CD14-positive monocyte (primary cell): Measurements from ENCODE around the gene RABL6. TPM values are rescaled to one million over a fixed set of nuclear protein-coding genes. Genes with fewer than 3 reads are reported as not detected.

ENCODE experiments used
- DNase-seq, 3 donors: peaks; one replicate each; pipeline ENCODE4 v3.0.0-alpha.2; 2011 to 2022
- H2AFZ ChIP-seq: 2 replicates; pipeline ENCODE4 v1.6.0; 2012; ENCODE audit warnings: mild to moderate bottlenecking, low read depth, low read length, inconsistent platforms; ENCODE audit not compliant: insufficient read depth, poor library complexity, severe bottlenecking
- H3K27ac ChIP-seq, 2 donors: 1 replicate in 1 of 2; 2 replicates in 1 of 2; pipeline ENCODE4 v1.5.1; 2012 to 2013; ENCODE audit warnings: low read length in 2 of 2, control low read depth in 1 of 2, inconsistent platforms in 1 of 2, low read depth in 1 of 2, mild to moderate bottlenecking in 1 of 2
- H3K27me3 ChIP-seq, 2 donors: one replicate each; pipeline versions ENCODE4 v1.6.0 to v1.6.1; 2011 to 2013; ENCODE audit warnings: low read length in 2 of 2; ENCODE audit not compliant: control insufficient read depth in 2 of 2, insufficient read depth in 2 of 2
- H3K36me3 ChIP-seq, 2 donors: replicated peaks in 1 of 2; 1 replicate in 1 of 2; 2 replicates in 1 of 2; pipeline versions ENCODE4 v1.5.1 to v1.6.1; 2012 to 2013; ENCODE audit warnings: low read length in 2 of 2, control low read depth in 1 of 2, inconsistent platforms in 1 of 2, mild to moderate bottlenecking in 1 of 2; ENCODE audit not compliant: insufficient read depth in 2 of 2, control insufficient read depth in 1 of 2
- H3K4me1 ChIP-seq, 2 donors: 1 replicate in 1 of 2; 2 replicates in 1 of 2; pipeline versions ENCODE4 v1.5.1 to v1.6.1; 2012 to 2013; ENCODE audit warnings: low read length in 2 of 2, control low read depth in 1 of 2, inconsistent platforms in 1 of 2, mild to moderate bottlenecking in 1 of 2, moderate library complexity in 1 of 2; ENCODE audit not compliant: insufficient read depth in 2 of 2, control insufficient read depth in 1 of 2
- H3K4me2 ChIP-seq: replicated peaks from 2 replicates; pipeline ENCODE3; 2012; ENCODE audit warnings: low read length, moderate library complexity, mild to moderate bottlenecking; ENCODE audit not compliant: poor library complexity, severe bottlenecking; ENCODE audit errors: extremely low read depth
- H3K4me3 ChIP-seq, 3 experiments: fragments of 200-600 bp in 1 of 3; sonication (generic) in 1 of 3; replicated peaks in 1 of 3; 1 replicate in 2 of 3; 2 replicates in 1 of 3; pipeline ENCODE4 v1.5.1; 2011 to 2013; ENCODE audit warnings: low read length in 3 of 3, mild to moderate bottlenecking in 3 of 3, control low read depth in 2 of 3, low read depth in 2 of 3, inconsistent platforms in 1 of 3, moderate library complexity in 1 of 3
- H3K79me2 ChIP-seq: 2 replicates; pipeline ENCODE4 v1.6.0; 2012; ENCODE audit warnings: mild to moderate bottlenecking, control low read depth, inconsistent platforms, low read length, moderate library complexity; ENCODE audit not compliant: insufficient read depth
- H3K9ac ChIP-seq: 2 replicates; pipeline ENCODE4 v1.6.0; 2017; ENCODE audit warnings: low read length, mild to moderate bottlenecking; ENCODE audit not compliant: insufficient read depth, poor library complexity, severe bottlenecking
- H3K9me3 ChIP-seq, 2 donors: replicated peaks in 1 of 2; 1 replicate in 1 of 2; 2 replicates in 1 of 2; pipeline versions ENCODE4 v1.5.1 to v1.6.1; 2012 to 2013; ENCODE audit warnings: low read length in 2 of 2, control low read depth in 1 of 2; ENCODE audit not compliant: control insufficient read depth in 1 of 2, insufficient read depth in 1 of 2
- H4K20me1 ChIP-seq: 2 replicates; pipeline ENCODE4 v1.6.0; 2012; ENCODE audit warnings: mild to moderate bottlenecking, low read length, control low read depth, moderate library complexity; ENCODE audit not compliant: insufficient read depth
- H3K27ac Mint-ChIP-seq, 7 donors: one replicate each; pipeline ENCODE4 v1.8.0; 2020; ENCODE audit warnings: mild to moderate bottlenecking in 7 of 7, mixed read lengths in 7 of 7, moderate library complexity in 6 of 7, inconsistent platforms in 2 of 7
- H3K27me3 Mint-ChIP-seq, 3 donors: one replicate each; pipeline ENCODE4 v1.8.0; 2021 to 2022; ENCODE audit warnings: low read depth in 3 of 3, mild to moderate bottlenecking in 3 of 3, mixed read lengths in 3 of 3, moderate library complexity in 3 of 3, inconsistent platforms in 1 of 3
- H3K36me3 Mint-ChIP-seq, 2 donors: one replicate each; pipeline ENCODE4 v1.8.0; 2020; ENCODE audit warnings: mixed read lengths in 2 of 2, inconsistent platforms in 1 of 2, mild to moderate bottlenecking in 1 of 2
- H3K4me1 Mint-ChIP-seq: one replicate; pipeline ENCODE4 v1.8.0; 2020; ENCODE audit warnings: mild to moderate bottlenecking, mixed read lengths
- H3K4me3 Mint-ChIP-seq, 2 donors: one replicate each; pipeline ENCODE4 v1.8.0; 2020; ENCODE audit warnings: mild to moderate bottlenecking in 2 of 2, mixed read lengths in 2 of 2, moderate library complexity in 1 of 2
- H3K9me3 Mint-ChIP-seq, 7 donors: one replicate each; pipeline ENCODE4 v1.8.0; 2020 to 2022; ENCODE audit warnings: mixed read lengths in 7 of 7, mild to moderate bottlenecking in 6 of 7, moderate library complexity in 6 of 7, inconsistent platforms in 2 of 7
- CTCF ChIP-seq: fragments of 200-600 bp; IDR thresholded peaks from one replicate; pipeline ENCODE4 v1.8.0; 2022; ENCODE audit warnings: antibody characterized with exemption, mild to moderate bottlenecking
- WGBS: methylation state at CpG from one replicate; pipeline ENCODE4 v1.1.5; 2013; ENCODE audit warnings: missing lambda C conversion rate; ENCODE audit not compliant: insufficient coverage; 5-methylcytosine and 5-hydroxymethylcytosine counted together
- intact Hi-C, 2 donors: fragments of 100-400 bp; cut with micrococcal nuclease; formaldehyde crosslinking; loops; one replicate each; pipeline versions ENCODE4 v1.15.0 to v1.15.1; 2023
- polyA plus RNA-seq, 3 donors: library from polyadenylated mRNA; depleted of rRNA in 1 of 3; unstranded in 2 of 3; stranded (reverse) in 1 of 3; fragments of 300-500 nt in 2 of 3; fragments of >200 nt in 1 of 3; fragmentation: Illumina TruSeq in 2 of 3; gene quantifications; 1 replicate in 2 of 3; 2 replicates in 1 of 3; pipeline ENCODE4 v1.2.3, GENCODE V29; 2012 to 2021

The RABL6 gene
- polyA plus RNA-seq, 3 donors, result 6.7 to 30.9 (median 8.1) TPM

- Histone ChIP-seq H3K79me2 (no peaks in the 10 kb centered on the region), H3K27me3 (peaks cover 0 to 2% of the 10 kb centered on the region in 2 donors), H3K4me3 (no peak overlapping the region), H4K20me1 (no peaks in the 10 kb centered on the region), H3K9ac (no peak overlapping the region), H3K4me1 (no peaks in the 10 kb centered on the region), H3K36me3 (no peaks in the 10 kb centered on the region), H3K9me3 (peaks cover 14 to 30% of the 10 kb centered on the region in 2 donors), H2AFZ (no peak overlapping the region), H3K4me2 (no peak overlapping the region), H3K27ac (no peak overlapping the region)
- H3K27ac Mint-ChIP-seq, result no peak overlapping the region
- TF ChIP-seq CTCF, result no peak
- H3K4me1 Mint-ChIP-seq, result no peaks in the 10 kb centered on the region
- H3K9me3 Mint-ChIP-seq, result peaks cover 3 to 35% (median 26%) of the 10 kb centered on the region in 7 donors
- intact Hi-C loops, result no loop called here
- WGBS, result 95% methylated on average over 6 of the region's 6 CpGs
- no peak for DNase-seq
- no peaks in the 10 kb centered on the region for H3K36me3 Mint-ChIP-seq
- peaks cover 4 to 11% (median 11%) of the 10 kb centered on the region in 3 donors for H3K27me3 Mint-ChIP-seq
- no peak overlapping the region for H3K4me3 Mint-ChIP-seq
Measured at GRCh38 chr9:136875155-136875554, 67.4 kb downstream of the RABL6 start.

GRCh38 chr9:136876476-136876875, 68.7 kb downstream of the RABL6 start:
- Mint-ChIP-seq H3K4me3 (no peak overlapping the region), H3K4me1 (peaks cover 2% of the 10 kb centered on the region), H3K27me3 (peaks cover 2 to 18% (median 14%) of the 10 kb centered on the region in 3 donors), H3K27ac (peak overlapping the region in 1 of 7 donors; percentile 2), H3K9me3 (peaks cover 3 to 26% (median 23%) of the 10 kb centered on the region in 7 donors), H3K36me3 (no peaks in the 10 kb centered on the region)
- H3K4me1 ChIP-seq, result peaks cover 2% of the 10 kb centered on the region in 2 donors
- TF ChIP-seq CTCF, result no peak
- H3K4me3 ChIP-seq, result no peak overlapping the region
- H3K79me2 ChIP-seq, result no peaks in the 10 kb centered on the region
- WGBS, result 100% methylated on average over 1 of the region's 5 CpGs
- no peaks in the 10 kb centered on the region for H3K36me3 ChIP-seq
- H3K27ac ChIP-seq, result no peak overlapping the region
- no peak overlapping the region for H3K9ac ChIP-seq
- H2AFZ ChIP-seq, result peak overlapping the region; percentile 29
- DNase-seq, result no peak
- H3K27me3 ChIP-seq, result peaks cover 0 to 2% of the 10 kb centered on the region in 2 donors
- no peaks in the 10 kb centered on the region for H4K20me1 ChIP-seq
- intact Hi-C loops, result no loop called here
- H3K4me2 ChIP-seq, result no peak overlapping the region
- peaks cover 14 to 21% of the 10 kb centered on the region in 2 donors for H3K9me3 ChIP-seq
